Immature natural killer cell (primary cell): Measurements from ENCODE around the gene HDAC4. TPM values are rescaled to one million over a fixed set of nuclear protein-coding genes. Genes with fewer than 3 reads are reported as not detected.

Source experiments
- DNase-seq, 3 donors: peaks; one replicate each; pipeline ENCODE4 v3.0.0; 2022; ENCODE audit warnings: mixed read lengths in 1 of 3
- H3K27ac Mint-ChIP-seq, 6 donors: one replicate each; pipeline ENCODE4 v1.8.0; 2020; ENCODE audit warnings: mixed read lengths in 6 of 6, mild to moderate bottlenecking in 5 of 6, inconsistent platforms in 4 of 6, moderate library complexity in 3 of 6
- H3K27me3 Mint-ChIP-seq, 3 donors: one replicate each; pipeline ENCODE4 v1.8.0; 2020 to 2021; ENCODE audit warnings: low read depth in 3 of 3, mild to moderate bottlenecking in 3 of 3, mixed read lengths in 3 of 3, moderate library complexity in 3 of 3, inconsistent platforms in 1 of 3
- H3K36me3 Mint-ChIP-seq, 3 donors: one replicate each; pipeline ENCODE4 v1.8.0; 2020; ENCODE audit warnings: mixed read lengths in 3 of 3, inconsistent platforms in 2 of 3, mild to moderate bottlenecking in 2 of 3
- H3K4me1 Mint-ChIP-seq, 2 donors: one replicate each; pipeline ENCODE4 v1.8.0; 2020; ENCODE audit warnings: inconsistent platforms in 2 of 2, mild to moderate bottlenecking in 2 of 2, mixed read lengths in 2 of 2, moderate library complexity in 1 of 2
- H3K4me3 Mint-ChIP-seq, 5 donors: one replicate each; pipeline ENCODE4 v1.8.0; 2020; ENCODE audit warnings: mild to moderate bottlenecking in 5 of 5, mixed read lengths in 5 of 5, inconsistent platforms in 3 of 5, moderate library complexity in 3 of 5
- H3K9me3 Mint-ChIP-seq, 6 donors: one replicate each; pipeline ENCODE4 v1.8.0; 2020; ENCODE audit warnings: mild to moderate bottlenecking in 6 of 6, mixed read lengths in 6 of 6, inconsistent platforms in 4 of 6, moderate library complexity in 3 of 6
- polyA plus RNA-seq, 3 donors: library from polyadenylated mRNA; unstranded; fragments of 300-500 nt; fragmentation: Illumina TruSeq; gene quantifications; one replicate each; pipeline ENCODE4 v1.2.3, GENCODE V29; 2021

The HDAC4 gene
- polyA plus RNA-seq, 3 donors from 2014 or later = 1.9 to 8.1 (median 5.1) TPM

DNA sequence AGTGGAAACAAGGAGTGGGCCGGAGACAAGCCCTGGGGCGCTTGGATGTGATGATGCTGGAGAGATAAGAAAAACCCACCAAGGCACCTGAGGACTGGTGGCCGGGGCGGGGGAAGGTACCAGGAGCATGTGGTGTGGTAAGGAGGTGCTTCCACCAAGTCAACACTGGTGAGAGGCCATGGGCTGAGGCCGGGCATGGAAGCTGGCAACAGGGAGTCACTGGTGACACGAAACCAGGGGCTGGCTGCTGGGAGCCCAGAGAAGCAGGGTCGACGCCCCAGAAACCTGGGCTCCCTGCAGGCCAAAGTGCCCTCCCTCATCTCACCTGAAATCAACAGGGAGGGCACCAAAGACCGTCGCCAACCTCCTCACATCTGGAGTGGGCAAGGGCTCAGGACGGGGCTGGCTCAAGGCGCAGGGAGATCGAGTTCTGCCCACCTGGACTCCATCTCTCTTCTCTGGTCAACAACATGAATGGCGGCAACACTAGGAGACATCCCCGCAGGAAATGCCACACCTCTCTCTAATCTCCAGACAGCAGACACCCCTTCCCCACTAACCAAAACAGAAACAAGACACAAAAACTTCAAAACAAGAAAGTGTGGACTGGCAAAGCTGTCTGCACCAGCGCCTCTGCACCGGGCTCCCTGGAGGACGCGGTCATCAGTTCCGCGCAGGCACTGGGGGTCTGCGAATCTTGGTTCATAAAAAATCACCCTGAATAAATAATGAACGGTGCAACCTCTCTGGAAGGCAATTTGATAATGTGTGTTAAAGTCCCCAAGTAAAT lies 185.5 kb downstream of the HDAC4 start:
- H3K4me3 Mint-ChIP-seq = no peak overlapping the region
- peaks cover 66 to 69% of the 10 kb centered on the region in 2 donors for H3K4me1 Mint-ChIP-seq

DNA sequence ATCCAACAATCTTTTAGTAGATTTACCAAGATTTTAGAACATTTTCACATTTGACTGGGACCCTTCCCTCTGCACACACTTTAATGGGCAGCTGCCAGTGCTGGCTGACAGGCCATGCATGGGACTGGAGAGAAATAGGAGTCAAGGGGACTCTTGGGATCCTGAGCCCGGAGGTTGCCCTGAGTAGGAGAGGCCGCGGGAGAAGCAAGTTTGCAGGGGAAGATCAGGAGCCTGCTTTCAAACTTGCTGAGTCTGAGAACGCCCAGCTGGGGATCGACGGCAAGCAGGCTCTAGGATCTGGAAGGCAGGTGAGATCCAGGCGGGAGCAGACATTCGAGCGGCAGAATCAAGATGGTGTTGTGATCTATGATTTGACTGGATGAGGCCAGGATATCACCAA lies 186.1 kb downstream of the HDAC4 start:
- no peaks in the 10 kb centered on the region for H3K27me3 Mint-ChIP-seq
- peaks cover 0 to under 1% (median 0%) of the 10 kb centered on the region in 3 donors for H3K36me3 Mint-ChIP-seq
- no peak overlapping the region for H3K4me3 Mint-ChIP-seq
- no peaks in the 10 kb centered on the region for H3K9me3 Mint-ChIP-seq
- H3K27ac Mint-ChIP-seq = no peak overlapping the region
- H3K4me1 Mint-ChIP-seq = peaks cover 63 to 65% of the 10 kb centered on the region in 2 donors
- no peak for DNase-seq

More for the DNA sequence above, 185.5 kb downstream of the HDAC4 start:
- Mint-ChIP-seq H3K9me3 (no peaks in the 10 kb centered on the region), H3K27me3 (no peaks in the 10 kb centered on the region), H3K27ac (peak overlapping the region in 1 of 6 donors; percentile 73), H3K36me3 (peaks cover 0 to 7% (median 0%) of the 10 kb centered on the region in 3 donors)
- no peak for DNase-seq

DNA sequence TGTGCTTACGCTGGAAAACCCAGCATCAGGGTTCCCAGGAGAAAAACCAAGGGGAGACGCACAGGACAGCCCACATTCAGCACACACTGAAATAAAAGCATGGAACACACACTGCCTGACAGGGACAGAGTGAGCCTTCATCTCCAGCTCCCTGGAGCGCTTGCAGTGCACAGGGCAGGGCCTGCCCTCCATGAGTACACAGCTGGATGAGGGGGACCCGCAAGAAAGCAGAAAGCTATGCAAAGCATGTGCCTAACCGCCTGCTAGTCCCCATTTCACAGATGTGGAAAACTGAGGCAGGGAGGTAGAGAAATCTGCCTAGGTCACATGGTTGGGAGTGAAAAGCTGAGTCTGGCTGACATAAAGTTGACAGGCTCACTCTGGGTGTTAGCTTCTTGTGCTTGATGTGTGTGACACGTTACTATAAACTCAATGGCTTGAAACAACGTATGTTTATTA lies 187.1 kb downstream of the HDAC4 start:
- DNase-seq = no peak
- peaks cover 64 to 66% of the 10 kb centered on the region in 2 donors for H3K4me1 Mint-ChIP-seq
- H3K27ac Mint-ChIP-seq = no peak overlapping the region
- H3K9me3 Mint-ChIP-seq = no peaks in the 10 kb centered on the region
- H3K36me3 Mint-ChIP-seq = no peaks in the 10 kb centered on the region
- no peak overlapping the region for H3K4me3 Mint-ChIP-seq
- H3K27me3 Mint-ChIP-seq = no peaks in the 10 kb centered on the region

DNA sequence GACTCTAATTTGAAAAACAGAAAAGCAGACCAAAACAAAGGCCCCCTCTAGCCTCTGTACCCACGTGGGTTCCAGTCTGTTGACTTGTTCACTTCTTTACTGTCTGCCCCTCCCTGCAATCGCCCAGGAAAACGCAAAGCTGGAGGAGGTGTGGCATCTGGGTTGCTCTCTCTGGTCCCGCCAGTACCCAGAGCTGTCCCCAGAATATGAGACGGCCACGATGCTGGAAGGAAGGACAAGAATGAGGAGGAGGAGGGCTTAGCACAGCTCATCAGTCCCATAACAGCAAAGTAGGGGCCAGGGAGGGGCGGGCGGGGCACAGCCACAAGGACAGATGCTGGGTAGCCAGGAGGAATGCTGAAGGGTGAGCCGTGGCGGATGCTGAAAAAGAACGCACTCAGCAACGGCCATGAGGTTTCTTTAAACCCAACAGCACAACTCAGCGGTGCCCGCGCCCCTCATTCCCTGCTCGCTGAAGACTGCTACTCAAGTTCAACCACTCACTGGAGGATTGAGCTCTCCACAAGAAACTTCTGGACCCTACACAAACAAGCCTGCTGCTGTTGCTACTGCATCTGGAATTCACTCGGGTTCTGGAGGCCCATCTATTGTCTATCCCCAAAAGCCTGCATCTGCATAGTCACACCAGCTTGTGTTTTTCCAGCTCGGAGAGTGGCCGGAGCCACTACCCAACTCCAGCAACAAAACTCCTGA lies 187.7 kb downstream of the HDAC4 start:
- peak overlapping the region in 1 of 6 donors; percentile 58 for H3K27ac Mint-ChIP-seq
- H3K27me3 Mint-ChIP-seq = no peaks in the 10 kb centered on the region
- peaks cover 68 to 71% of the 10 kb centered on the region in 2 donors for H3K4me1 Mint-ChIP-seq
- no peaks in the 10 kb centered on the region for H3K36me3 Mint-ChIP-seq
- no peak overlapping the region for H3K4me3 Mint-ChIP-seq
- DNase-seq = no peak
- H3K9me3 Mint-ChIP-seq = no peaks in the 10 kb centered on the region

DNA sequence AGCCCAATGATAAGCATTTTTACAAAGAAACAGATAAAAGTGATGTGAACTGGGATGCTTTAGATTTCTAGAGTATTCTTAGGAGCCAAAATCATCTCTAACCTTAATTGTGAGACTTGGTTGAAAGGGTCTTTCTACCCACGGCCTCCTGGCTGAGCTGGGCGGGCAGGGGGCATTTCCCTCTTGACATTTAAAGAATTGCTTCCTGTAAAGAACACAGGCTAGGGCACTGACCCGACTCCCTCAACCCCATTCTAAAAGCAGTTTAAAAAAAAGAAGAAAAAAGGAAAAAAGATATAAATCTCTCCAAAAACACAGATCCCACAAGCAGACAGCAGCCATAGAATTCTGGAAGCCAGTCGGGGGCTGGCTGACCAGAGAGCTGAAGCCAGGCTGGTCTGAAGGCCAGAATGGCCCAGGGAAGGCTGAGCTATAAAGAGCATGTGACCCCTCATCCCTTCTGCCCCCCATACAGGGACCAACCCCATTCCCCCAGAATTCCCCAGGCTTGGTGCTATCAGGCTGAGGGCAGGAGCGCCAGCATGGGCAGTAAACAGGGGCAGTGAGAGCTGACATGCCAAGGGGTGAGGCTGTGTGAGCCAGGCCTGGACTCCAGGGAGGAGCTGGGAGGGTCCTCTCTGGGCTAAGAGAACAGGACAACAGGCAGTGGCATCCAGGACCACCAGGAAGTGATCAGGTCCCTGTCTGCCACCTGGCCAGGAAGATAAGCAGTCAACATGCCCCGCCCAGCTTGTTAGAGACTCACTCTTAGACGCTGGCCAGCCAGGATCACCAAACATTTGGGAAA lies 188.5 kb downstream of the HDAC4 start:
- Mint-ChIP-seq H3K27me3 (no peaks in the 10 kb centered on the region), H3K27ac (peak overlapping the region in 3 of 6 donors; percentile 15 to 58 (median 43)), H3K9me3 (no peaks in the 10 kb centered on the region), H3K4me3 (peak overlapping the region in 1 of 5 donors; percentile 12), H3K36me3 (no peaks in the 10 kb centered on the region), H3K4me1 (peaks cover 62 to 68% of the 10 kb centered on the region in 2 donors)
- no peak for DNase-seq

DNA sequence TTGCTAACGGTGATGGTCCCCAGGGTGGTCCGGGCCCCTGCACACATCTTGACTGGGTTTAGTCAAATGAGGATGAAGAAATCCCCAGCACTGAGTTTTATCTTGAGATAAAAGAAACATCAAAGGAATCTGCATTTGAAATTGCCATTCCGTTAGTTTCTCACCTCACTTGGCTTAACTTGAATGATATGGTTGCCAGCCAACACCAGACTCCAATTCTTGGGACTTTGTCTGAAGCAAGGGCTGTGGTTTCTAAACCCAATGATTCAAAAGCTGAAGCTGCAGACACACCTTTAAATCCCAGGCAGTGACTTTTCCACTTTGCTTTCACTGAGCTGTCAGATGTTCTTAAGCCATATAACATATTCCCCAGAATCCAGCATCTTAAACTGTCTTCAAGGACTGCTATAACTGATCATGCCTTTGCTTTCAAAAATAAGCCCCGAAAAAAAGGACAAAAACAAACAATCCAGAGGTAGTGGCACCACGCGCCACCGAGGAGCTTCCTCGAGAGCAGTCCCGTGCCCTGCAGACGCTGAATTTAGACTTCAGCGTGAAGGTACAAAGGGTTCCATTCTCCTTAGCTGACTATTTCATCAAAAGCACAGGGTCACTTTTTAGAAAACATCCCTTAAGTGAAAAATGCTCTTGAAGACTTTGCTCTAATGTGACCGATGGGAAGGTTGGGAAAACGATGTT lies 189.3 kb downstream of the HDAC4 start:
- peak overlapping the region in 2 of 6 donors; percentile 43 to 53 for H3K27ac Mint-ChIP-seq
- H3K9me3 Mint-ChIP-seq = no peaks in the 10 kb centered on the region
- H3K36me3 Mint-ChIP-seq = no peaks in the 10 kb centered on the region
- H3K27me3 Mint-ChIP-seq = no peaks in the 10 kb centered on the region
- H3K4me3 Mint-ChIP-seq = no peak overlapping the region
- DNase-seq = no peak
- peaks cover 57 to 68% of the 10 kb centered on the region in 2 donors for H3K4me1 Mint-ChIP-seq

DNA sequence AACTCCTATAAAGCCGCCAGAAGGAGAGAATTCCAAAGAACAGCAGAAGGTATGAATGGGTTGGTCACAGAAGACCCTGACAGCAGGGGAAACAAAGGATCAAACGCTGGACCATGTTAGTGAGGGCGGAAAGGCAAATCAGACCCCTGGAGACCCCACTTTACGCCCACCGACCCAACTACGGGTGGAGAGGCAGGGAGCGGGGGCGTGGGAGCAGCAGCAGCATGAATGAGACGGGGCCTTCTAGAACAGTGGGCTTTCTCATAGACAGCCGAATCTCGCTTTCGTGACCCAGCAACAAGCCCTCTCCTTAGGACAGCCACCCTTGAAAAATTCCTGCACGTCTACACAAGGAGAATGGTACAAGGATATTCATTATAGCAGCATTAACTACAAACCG lies 191.0 kb downstream of the HDAC4 start:
- DNase-seq = no peak
- no peaks in the 10 kb centered on the region for H3K36me3 Mint-ChIP-seq
- no peaks in the 10 kb centered on the region for H3K27me3 Mint-ChIP-seq
- H3K4me1 Mint-ChIP-seq = peaks cover 53 to 67% of the 10 kb centered on the region in 2 donors
- H3K4me3 Mint-ChIP-seq = no peak overlapping the region
- no peaks in the 10 kb centered on the region for H3K9me3 Mint-ChIP-seq
- H3K27ac Mint-ChIP-seq = peak overlapping the region in 1 of 6 donors; percentile 71

DNA sequence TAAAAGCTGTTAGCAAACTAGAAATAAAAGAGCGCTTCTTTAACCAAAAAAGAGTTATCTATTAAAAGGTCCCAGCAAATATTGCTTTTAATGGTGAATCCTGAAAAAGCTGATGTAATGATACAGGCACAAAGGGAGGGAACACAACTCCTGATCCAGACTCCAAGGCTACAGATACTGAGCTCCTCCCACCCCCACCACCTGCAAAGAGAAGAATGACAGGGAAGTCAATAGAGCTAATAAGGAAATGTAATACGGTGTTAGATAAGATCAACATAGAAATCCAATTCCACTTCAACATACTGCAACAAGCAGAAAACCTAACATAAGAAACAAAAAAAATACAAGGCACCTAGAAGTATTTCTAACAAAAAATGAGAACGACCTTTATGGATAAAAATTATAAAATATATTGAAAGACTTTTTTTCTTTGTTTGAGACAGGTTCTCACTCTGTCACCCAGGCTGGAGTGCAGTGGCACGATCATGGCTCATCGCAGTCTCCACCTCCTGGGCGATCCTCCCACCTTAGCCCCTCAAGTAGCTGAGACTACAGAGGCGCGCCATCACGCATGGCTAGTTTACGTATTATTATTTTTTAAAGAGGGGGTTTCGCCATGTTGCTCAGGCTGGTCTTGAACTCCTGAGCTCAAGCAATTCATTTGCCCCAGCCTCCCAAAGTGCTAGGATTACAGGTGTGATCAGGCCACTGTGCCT lies 192.2 kb downstream of the HDAC4 start:
- no peak for DNase-seq
- Mint-ChIP-seq H3K4me3 (no peak overlapping the region), H3K4me1 (peaks cover 52 to 62% of the 10 kb centered on the region in 2 donors)

DNA sequence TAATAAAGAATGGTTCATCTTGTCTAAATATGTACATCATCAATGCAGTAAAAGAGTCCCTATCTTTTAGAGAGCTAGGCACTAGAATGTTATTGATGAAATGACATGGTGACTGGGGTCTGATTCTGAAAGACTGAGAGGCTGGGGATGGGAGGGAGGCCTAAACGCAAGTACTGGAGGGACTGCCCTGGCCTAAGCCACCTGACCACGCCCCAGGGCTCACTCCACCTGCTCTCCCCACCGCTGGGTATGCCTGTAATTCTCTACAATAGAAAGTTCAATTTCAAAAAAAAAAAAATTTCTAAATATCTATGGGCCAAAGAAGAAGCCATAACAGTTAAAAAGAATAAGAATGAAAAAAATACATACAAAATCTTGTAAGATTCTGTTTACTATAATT lies 194.0 kb downstream of the HDAC4 start:
- Mint-ChIP-seq H3K4me1 (peaks cover 52 to 67% of the 10 kb centered on the region in 2 donors), H3K4me3 (no peak overlapping the region), H3K27ac (peak overlapping the region in 1 of 6 donors; percentile 9), H3K9me3 (no peaks in the 10 kb centered on the region), H3K27me3 (no peaks in the 10 kb centered on the region), H3K36me3 (no peaks in the 10 kb centered on the region)
- no peak for DNase-seq

More for the DNA sequence above, 192.2 kb downstream of the HDAC4 start:
- Mint-ChIP-seq H3K9me3 (no peaks in the 10 kb centered on the region), H3K27ac (no peak overlapping the region), H3K36me3 (no peaks in the 10 kb centered on the region), H3K27me3 (no peaks in the 10 kb centered on the region)

DNA sequence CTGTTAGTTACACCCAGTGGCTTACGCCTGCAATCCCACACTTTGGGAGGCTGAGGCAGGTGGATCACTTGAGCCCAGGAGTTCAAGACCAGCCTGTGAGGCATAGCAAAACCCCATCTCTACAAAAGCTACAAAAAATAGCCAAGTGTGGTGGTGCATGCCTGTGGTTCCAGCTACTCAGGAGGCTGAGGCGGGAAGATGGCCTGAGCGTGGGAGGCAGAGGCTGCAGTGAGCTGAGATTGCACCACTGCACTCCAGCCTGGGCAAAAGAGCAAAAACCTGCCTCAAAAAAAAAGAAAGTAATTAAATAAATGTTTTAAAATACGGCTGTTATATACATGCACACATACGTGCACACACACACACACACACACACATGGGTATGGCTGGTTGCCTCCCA lies 194.8 kb downstream of the HDAC4 start:
- Mint-ChIP-seq H3K27ac (peak overlapping the region in 1 of 6 donors; percentile 4), H3K36me3 (no peaks in the 10 kb centered on the region), H3K27me3 (no peaks in the 10 kb centered on the region), H3K9me3 (no peaks in the 10 kb centered on the region), H3K4me3 (no peak overlapping the region), H3K4me1 (peaks cover 48 to 61% of the 10 kb centered on the region in 2 donors)
- DNase-seq = no peak

DNA sequence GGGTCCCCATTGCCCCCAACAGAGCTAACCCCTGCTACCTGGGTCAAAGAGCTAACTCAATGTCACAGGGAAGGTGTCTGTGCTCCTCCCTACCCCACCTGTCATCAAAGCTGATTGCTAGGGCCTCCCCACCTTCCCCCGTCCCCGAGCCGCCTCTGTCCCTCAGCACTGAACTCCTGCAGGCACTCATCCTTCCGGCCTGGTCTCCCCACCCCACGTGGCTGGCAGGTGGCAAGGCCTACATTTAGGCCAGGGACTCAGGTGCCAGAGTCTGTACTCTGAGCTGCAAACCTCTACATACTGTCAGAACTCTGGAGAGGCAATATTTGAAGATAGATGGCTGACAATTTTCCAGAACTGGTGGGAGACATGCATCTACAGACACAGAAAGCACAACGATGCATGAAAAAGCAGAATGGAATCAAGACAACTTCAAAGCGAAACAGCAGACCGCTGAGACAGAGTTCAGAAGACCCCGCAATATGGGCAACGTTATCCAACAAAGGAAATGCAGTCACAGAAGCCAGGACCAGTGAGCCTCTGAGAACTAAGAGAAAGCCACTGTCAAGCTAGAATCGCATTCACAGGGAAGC lies 195.8 kb downstream of the HDAC4 start:
- DNase-seq = no peak
- H3K4me3 Mint-ChIP-seq = no peak overlapping the region
- peaks cover 52 to 68% of the 10 kb centered on the region in 2 donors for H3K4me1 Mint-ChIP-seq
- peaks cover 0 to 2% (median 0%) of the 10 kb centered on the region in 3 donors for H3K36me3 Mint-ChIP-seq
- H3K27ac Mint-ChIP-seq = peak overlapping the region in 2 of 6 donors; percentile 4
- H3K27me3 Mint-ChIP-seq = peaks cover 0 to 2% (median 0%) of the 10 kb centered on the region in 3 donors
- no peaks in the 10 kb centered on the region for H3K9me3 Mint-ChIP-seq

DNA sequence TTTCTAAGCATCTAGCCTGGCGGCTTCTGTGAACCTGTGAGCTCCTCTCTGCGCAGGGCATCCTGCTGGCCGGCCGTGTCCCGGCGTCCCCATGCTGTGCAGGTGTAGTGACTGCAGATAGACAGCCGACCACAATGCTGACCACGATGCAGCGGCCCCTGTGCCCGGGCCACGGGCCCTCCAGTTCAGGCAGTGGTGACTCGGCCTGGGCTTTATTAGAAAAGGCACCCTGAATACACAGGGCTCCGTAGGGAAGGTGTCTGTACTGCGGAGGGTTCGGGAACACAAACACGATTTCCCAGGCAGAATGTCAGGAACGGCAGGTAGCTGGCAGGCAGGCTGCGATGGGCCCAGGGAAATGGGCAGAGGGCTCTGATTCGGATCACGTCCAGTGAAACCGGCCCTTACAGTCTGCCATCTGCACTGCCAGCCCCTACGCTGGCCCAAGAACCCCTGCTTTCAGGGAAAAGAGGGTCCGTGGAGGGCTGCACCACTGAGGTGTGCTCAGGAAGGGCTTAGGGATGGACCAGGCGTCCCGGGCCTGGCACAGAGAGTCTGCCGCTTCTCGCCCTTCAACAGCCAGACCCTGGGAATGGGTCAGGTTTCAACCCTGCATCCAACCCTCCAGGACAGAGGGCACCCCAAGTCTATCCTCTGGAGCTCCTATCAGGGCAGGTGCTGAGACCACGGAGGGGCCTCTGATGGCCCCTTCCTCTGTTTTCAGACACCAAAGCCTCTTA lies 196.5 kb downstream of the HDAC4 start:
- Mint-ChIP-seq H3K9me3 (no peaks in the 10 kb centered on the region), H3K36me3 (peaks cover 0 to 2% (median 0%) of the 10 kb centered on the region in 3 donors), H3K4me3 (no peak overlapping the region), H3K27ac (no peak overlapping the region), H3K27me3 (peaks cover 0 to 2% (median 0%) of the 10 kb centered on the region in 3 donors), H3K4me1 (peaks cover 52 to 69% of the 10 kb centered on the region in 2 donors)
- no peak for DNase-seq
